HT-29 (cell line): ENCODE measurements around the gene SPAG17. TPM values are rescaled to one million over a fixed set of nuclear protein-coding genes. Genes with fewer than 3 reads are reported as not detected.

Source experiments
- DNase-seq: peaks from one replicate; pipeline ENCODE4 v3.0.0-alpha.2; 2015; ENCODE audit warnings: low spot score
- total RNA-seq: library from RNA; depleted of rRNA; stranded (reverse); fragments of >200 nt; shearing (Covaris generic); gene quantifications from 2 replicates; pipeline ENCODE4 v1.2.3, GENCODE V29; 2014

SPAG17 gene
- total RNA-seq, 1 experiment from 2014 or later = not detected

DNA sequence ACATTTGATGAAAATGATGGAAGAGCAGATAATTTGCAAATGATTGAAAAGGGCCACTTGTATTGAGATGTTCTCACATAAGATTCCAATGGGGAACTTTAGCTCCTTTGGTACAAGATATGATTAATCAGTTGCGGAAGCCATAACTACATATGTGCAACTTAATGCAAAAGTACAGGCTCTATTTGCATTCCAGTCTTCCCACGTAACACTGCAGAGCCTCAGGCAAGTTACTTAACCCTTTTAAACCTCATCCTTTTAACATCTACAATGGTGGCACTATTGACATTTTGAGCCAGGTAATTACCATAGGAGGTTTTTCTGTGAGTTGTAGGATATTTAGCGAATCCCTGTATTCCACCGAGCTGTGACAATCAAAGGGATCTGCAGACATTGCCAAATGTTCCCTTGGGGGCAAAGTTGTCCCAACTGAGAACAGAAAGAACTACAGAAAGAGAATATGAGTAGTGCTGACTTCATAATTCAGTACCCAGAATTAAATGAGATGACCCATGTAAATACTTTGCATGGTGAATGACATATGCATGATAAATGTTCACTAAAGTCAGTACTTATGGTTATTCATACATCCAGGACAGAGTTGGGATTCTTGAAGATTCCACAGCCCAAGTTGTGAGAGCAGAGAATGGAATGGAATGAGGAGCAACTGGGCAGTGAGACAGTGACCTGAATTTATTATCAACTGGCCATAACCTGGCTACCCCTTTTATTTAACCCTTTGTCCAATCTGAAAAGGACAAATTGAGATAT is 62.6 kb downstream of the SPAG17 start:
- no peak for DNase-seq

DNA sequence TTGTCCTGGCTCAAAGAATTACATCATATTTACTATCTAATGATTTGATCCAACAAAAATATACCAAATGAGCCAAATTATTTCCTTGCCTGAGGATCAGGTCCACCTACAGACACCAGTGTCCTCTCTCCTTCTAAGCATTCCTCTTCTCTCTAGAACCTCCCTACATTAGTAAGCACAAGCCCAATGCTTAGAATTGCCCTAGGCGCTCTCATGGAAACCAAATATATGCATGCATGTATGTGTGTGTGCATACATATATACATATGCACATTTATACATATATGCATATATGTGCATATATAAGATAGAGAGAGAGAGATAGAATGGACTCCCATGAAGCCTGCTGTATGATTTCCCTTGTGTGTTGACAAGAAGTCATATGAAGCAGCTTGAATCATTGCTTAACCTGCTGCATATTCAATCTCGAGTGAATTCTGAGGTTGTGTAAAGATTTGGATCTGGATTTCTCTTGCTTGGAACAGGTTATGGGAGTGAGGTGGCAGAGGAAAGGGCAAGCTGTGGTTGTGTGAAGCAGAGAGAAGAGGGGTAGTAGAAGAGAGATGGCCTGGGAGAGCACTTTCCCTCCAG is 66.1 kb downstream of the SPAG17 start:
- DNase-seq = no peak

DNA sequence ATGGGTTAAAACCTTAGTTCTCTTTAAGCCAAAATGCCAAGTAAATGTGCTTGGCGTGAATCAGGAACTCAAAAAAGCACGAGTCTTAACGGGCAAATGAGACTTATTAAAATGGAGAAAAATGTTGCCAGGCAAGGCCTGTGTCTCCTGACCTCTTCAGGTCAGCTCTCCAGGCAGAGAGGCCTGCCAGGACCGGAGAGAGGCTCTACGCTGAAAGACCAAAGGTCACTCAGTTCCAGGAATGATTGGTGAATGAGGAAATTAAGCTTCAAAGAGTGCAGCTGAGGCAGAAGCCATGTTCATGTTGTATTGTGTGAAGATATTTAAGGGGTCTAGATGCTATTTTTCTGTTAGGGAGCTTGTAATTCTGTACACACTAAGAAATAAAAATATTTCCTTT is 66.6 kb downstream of the SPAG17 start:
- peak; percentile 40 for DNase-seq

DNA sequence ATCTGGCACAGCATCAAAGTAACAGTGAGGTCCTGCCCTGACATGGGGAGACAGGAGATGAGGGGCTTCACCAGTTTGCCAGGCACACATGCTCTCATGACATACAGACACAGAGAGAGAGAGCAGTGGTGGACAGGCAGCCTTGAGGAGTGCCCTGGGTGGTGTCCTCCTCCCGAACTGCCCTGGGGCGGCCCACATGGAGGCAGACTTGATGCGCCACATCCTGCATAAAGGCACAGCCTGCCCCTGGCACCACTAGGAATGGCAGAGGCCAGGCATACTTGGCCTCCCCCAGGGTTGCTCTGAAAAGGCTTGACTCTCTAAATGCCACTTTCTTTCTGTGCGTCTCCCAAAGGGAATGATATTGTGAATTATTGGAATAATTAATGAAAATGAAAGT is 67.5 kb downstream of the SPAG17 start:
- DNase-seq = no peak

DNA sequence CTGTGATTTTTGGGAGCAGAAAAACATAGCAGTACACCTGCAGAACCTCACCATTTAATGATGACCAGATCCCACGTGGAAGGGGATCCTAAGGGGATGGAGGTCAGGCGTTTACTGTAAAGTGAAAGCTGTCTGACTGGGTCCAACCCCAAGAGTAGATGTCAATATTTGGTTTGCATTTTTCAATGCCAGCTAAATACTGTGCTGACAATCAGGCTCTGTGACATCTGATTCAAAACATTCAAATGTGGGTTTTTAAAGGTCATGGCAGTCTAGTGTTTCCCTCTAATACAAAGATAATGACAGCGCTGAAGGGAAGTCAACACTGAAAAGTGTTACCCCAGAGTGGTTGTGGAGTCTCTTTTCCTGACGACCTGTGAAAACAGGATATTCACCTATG is 68.1 kb downstream of the SPAG17 start:
- no peak for DNase-seq

DNA sequence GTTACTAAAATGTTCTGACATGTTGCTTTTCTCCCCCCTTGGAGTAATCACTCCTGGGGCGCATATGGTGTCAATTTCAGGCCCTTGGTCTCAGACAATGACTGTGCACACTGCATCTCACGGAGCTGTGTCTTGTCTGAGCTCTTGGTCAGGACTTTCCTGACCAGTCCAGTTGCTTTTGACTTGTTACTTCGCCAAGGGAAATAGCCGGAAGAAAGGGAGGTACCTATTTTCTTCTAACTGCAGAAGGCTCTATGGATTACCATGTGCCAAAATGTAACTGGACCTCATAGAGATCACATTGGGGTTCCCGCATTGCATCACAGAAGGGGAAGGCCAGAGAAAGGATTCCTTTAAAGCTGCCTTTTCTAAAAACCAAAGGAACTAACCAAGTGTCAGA is 68.6 kb downstream of the SPAG17 start:
- no peak for DNase-seq

DNA sequence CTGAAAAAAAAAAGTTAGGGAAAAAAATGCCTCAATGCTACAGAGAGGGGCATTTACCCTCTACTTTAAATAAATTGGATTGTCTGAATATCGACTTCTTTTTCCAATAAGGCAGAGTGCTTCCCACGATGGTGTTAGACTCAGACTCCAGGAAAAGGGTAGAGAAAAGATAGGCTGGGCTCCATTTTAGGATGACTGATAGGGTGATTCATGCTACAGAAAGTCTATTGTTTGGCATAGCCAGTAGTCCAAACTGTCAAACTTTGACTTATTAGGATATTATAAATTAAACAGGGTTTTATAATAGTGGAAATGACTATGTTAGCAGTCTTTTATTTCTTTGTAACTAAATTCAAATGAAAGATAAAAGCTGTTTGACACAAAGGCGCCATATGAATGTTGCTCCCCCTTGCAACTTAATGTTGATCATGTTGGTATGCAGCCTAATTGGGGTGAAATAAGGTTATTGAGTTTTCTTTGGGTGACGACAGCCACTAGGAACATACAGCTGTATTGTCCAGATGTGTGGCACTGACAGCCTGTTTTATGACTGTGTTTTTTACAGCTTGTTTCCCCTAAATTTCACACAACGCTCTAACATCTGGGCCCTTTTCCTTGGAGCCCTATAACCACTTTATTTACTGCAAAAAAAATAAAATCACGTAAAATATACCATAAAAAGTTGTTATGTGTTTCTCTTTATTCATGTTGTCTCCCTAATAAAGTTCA is 69.3 kb downstream of the SPAG17 start:
- DNase-seq = no peak

DNA sequence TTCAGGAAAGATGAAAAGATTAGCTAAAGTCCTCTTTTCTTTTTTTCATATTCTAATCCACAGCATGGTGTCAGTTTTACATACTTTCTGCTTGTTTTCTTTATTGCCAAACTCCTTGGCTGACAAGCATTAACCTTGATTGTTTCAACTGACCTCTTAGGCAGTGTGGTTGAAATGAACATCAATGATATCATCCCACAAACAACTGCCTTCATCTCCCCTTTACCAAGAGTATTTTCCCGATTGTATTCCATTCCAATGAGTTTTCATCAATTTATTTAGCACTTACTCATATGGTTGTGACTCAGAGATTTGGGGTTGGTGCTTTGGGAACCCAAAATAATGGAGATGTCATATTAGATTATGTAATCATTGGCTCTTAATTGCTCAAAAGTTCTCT is 71.8 kb downstream of the SPAG17 start:
- DNase-seq = no peak

DNA sequence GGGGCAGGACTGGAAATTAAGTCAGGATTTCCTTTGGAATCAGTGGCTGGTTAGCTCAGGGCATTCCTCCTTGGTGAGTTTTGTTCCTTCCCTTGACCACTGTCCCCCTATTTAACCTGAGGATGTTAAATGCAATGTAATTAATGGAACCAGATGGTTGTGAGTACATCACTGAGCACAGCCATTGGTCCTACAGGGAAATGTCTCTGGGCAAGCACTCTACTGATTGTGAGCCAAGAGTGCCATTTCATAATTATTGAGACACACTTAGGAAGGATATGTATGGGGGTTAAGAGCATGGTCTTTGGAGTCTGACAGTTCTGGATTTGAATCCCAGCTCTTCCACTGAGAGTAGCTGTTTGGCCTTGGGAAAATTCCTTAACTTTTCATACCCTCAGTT is 74.4 kb downstream of the SPAG17 start:
- no peak for DNase-seq

DNA sequence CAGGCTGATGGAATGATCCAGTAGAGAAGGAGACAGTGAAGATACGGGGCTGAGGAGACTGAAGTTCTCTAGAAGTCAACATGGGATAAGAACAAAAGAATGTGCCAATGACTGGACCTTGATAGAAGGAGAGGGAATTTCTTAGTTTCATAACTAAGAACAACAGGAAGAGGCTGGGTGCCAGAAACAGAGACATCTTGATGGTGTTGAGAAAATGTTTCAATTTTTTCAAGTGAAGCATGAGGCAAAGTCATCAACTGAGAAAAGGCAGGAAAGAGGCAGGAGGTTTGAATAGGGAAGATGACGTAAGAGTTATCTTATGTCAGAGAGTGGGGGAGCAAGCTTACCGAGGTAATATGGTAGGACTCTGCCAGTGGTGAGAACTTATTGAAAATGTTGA is 80.1 kb downstream of the SPAG17 start:
- DNase-seq = no peak

DNA sequence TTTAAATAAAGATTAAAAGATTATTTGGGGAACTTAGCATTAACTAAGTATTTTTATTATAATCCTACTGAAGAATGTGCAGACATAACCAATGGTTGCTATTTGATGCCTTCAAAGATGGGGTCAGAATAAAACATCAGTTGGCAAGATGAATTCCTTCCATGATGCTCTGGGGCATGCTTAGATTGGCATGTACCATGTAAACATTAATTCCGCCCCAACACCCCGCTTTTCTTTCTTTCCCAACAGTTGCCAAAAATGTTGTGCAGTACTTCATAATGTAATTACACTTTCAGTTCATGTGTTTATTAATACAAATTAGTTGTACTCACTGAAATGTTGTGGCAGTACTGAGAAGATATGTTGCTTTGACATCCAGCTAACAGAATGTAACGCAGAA is 82.6 kb downstream of the SPAG17 start:
- DNase-seq = no peak

DNA sequence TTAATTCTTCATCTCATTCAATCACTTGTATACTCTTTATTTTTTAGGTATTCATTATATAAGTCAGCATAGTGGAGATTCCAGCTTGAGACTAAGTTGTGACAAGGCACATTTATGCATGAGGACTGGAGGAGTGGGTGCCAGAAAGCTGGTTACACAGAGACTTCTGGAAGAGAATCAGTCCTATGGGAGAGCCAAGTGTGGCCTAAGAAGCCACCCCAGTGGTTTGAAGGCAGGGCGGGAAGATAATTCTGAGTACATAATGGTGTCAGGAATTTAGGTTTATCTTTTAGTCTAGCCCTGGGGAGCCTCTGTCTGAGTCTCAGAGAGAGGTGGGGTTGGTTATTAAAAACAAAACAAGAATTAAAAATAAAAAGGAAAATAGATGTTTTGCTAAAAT is 83.0 kb downstream of the SPAG17 start:
- no peak for DNase-seq

DNA sequence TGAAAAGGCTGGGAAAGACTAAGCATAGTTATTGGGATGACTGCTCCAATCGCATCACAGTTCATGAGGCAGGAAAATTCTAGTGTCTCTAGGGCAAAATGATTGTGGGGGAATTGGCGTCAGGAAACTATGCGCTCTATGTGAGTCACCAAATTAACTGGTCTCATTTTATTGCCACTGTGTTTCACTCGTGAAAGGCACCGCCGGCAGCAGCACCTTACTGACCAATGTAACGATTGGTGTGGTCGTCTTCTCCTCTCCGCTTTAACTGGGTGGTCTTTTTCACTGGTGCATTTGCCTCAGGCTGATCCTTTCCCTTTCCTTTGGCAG is 83.5 kb downstream of the SPAG17 start:
- no peak for DNase-seq

DNA sequence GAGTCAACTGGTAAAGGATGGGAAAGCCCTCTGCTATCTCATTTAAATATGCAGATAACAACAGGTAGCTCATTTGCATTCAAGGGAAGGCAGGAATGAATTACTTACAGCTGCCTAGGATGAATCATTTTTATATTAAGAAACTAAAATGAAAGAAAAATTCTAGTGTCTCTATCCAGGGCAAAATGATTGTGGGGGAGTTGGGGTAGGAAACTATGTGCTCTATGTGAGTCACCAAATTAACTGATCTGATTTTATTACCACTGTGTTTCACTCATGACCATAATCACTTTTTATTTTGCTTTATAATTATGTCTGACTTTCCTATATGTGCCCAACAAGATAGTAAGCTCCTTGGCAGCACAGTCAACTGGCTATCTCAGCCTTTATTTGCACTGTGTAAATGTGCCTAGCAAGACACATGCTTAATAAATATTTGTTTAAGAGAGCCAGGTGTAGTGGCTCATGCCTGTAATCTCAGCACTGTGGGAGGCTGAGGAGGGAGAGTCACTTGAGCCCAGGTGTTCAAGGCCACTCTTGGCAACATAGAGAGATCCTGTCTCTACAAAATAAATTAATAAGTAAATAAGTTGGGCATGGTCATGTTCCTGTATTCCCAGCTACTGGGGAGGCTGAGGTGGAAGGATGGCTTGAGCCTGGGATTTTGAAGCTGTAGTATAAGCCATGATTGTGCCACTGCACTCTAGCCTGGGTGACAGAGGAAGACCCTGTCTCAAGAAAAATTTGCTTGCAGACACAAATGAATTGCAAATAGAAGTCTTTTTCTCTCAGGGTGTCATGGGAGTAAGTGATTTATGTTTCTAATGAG is 84.1 kb downstream of the SPAG17 start:
- no peak for DNase-seq

DNA sequence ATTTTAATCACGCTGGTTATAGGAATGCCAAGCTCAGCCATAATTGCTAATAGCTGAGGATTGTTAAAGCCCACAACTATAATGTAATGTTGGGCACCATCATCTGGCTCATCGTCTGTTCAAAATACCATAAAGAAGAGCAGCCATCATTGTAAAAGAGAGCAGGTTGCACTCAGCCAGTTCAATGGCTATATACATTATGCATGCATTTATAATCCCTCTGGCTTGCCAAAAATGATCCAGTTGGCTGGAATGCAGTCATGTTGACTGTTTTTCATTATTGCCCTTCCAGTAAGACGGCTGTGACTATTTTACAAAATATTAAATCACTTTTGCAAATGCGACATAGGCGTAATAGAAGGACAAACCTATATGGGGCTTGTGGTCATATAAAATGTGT is 85.3 kb downstream of the SPAG17 start:
- DNase-seq = no peak

DNA sequence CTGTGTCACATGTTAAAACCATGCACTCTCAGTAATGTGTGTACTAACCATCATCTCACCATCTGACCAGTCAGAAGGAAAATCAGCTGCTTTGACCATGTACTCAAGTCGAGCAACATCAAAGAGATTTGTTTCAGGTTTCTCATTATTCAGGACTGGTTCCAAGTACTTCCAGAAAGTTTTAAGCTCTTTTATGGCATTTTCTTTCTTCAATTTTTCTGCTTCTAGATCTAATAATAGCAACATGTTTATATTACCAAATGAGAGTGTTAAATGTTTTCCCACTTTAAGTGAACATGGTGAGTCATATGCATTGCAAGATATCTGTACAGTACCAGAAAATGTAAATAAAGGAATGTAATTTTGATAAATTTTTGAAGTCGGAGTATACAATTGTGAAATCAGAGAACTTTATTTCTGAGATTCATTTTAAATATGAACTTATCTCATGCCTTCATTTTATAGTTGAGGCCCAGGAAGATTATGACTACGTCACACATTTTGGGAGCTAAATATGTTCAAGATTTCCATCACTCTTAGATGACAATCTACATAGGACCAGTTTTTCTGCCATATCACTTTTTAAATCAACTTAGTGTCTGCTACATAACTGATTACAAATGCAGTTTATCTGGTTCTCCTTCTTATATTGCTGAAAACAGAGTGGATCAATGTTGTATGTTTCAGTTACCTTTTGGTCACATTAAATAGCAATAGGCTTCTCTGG is 87.2 kb downstream of the SPAG17 start:
- DNase-seq = no peak

DNA sequence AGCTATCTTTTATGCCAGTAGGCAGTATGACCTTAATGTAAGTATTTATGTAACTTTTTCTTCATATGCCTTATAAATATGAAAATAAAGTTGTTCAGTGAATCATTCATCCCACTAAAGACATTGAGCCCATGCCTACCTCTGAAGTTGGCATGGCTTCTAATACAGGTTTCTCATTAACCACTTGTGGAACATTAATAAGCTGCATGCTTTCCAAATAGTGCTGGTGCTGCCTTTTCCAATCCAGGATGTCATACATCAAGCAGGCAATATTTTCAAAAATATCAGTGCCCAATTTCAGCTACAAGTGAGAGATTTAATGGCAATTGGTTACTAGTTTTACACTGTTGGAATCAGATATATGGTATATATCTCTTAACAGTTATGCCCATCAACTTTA is 92.0 kb downstream of the SPAG17 start:
- DNase-seq = no peak

DNA sequence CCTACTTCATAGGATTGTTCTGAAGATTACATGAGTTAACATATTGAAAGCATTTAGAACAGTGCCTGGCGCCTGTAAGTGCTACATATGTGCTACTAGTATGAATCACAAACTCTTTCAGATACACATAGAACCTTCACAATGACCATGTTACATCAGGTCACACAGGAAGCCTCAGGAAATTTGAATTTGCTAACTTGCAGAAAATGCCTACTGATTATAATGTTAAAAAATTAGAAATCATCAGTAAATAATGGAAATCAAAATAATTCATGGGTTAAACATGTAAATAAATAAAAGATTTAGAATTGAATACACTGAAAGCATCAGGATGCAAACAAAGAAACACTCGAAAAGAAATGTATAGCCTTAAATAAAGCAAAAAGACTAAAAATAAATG is 94.9 kb downstream of the SPAG17 start:
- no peak for DNase-seq

DNA sequence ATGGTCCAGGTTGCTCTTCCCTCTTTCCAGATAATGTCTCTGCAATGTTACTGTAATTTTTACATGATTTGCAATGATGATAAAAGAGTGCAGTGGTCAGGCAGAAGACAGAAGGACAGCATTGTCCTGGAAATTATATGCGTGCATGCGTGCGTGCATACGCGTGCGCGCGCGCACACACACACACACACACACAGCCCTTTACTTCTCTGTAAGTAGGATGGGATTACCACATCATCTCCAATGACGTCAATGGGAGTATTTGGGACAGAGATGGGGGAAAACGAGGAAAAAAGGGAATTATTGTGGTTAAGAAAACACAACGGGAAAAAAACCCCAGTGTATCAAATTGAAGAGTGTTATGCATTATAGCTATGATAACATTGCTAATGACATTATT is 99.7 kb downstream of the SPAG17 start:
- no peak for DNase-seq

DNA sequence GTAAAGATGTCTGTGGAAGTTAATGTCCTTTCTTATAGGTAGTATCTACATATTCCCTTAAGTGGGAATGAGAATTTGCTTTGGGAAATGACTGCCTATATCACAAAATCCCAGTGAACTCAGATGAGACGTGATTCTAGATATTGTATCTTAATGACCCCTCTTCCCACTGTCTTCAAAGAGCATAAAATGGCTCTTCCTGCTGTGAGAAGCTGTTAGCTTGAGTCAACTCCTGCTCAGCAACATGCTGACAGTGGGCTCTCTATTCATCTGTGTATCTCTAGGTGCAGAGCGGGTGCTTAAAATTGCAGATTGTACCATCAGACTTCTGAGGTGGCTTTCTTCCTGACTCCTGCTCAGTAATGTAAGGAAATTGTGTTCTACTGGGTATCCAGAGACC is 100.6 kb downstream of the SPAG17 start:
- no peak for DNase-seq

DNA sequence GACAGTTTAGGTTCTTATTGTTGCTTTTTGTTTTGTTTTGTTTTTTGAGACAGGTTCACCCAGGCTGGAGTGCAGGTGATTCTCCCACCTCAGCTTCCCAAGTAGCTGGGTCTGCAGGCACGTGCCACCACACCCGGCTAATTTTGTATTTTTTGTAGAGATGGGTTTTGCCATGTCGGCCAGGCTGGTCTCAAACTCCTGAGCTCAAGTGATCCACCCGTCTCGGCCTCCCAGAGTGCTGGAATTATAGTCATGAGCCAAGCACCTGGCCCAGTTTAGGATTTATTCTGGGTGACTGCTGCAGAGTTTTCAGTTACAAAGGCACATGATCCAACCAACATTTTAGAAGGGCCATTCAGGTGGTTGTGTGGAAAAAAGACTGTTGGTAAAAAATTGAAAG is 102.0 kb downstream of the SPAG17 start:
- no peak for DNase-seq

DNA sequence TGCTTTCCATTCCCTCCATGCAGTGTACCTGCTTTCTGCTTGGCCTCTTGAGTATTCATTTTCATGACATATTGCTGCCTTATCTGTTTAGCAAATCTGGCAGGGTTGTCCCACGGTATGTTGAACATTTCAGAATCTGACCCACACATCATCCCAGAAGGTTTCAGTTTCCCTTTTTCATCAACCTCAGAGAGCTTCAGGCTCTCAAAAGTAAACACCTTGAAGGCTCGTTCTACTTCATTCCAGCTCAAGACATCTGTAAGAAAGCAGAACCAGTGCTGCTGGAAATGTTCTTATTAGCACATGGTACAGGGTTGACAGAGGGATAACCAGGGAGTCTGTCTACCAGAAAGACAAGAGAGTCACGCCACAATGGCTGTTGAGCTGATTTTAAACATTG is 103.6 kb downstream of the SPAG17 start:
- DNase-seq = no peak
